Measurements from ENCODE around the gene CACUL1. TPM values are rescaled to one million over a fixed set of nuclear protein-coding genes. Genes with fewer than 3 reads are reported as not detected.

Gene CACUL1
- total and polyA plus RNA-seq, 9 of the 15 experiments (the other 6 are each of a cell fraction or from before 2014, with no cell fraction given), result 4.5 to 17.1 (median 13.5) TPM

DNA sequence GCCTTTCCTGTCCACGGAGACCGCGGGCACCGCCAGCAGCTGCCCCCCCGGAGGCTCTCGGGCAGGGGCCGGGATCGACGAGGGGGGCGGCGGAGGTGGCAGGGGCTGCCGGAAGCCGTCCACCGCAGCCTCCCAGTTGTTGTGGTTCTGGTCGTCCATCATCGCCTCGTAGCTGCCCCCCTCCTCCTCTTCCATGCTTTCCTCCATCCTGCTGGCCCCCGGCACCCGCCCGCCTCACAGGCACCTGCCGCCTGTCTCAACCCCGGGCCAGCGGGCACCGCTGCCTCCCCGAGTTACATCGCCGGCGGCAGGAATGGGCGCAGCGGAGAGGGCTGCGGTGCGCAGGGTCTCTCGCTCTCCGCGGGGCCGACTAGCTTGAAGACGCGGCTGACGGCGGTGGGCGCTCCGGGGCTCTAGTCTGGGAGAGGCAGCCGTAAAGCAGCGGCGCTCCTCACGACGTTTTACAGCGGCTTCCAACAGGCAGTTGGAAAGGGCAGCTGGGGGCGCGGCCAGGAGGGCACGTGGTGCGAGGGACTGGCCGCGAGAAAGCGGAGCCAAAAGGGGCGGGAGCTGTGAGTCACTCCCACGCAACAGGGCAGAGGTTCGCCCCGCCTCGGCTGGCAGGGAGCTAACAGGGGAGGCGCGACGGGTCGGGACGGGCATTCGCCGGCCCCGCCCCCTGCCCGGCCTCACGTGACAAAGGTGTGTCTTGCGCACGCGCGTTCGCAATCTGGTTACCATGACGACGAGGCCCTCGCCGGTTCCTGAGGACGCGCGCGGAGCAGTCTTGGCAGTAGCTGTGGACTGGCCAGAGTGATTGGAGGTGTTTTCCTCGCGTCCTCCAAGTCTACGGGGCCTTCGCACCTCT lies at the start of gene CACUL1 (continued):
- TF ChIP-seq, protein P1, sequence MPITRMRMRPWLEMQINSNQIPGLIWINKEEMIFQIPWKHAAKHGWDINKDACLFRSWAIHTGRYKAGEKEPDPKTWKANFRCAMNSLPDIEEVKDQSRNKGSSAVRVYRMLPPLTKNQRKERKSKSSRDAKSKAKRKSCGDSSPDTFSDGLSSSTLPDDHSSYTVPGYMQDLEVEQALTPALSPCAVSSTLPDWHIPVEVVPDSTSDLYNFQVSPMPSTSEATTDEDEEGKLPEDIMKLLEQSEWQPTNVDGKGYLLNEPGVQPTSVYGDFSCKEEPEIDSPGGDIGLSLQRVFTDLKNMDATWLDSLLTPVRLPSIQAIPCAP (CRISPR knock-in tag; IDR thresholded peaks at IDR 0.05; ENCODE audit: borderline replicate concordance), result no peak
- TF ChIP-seq CHD2 (IDR thresholded peaks at IDR 0.05; ENCODE audit: low read depth, low read length), result 0 out of 2 replicates have a peak, but pooled peaks have one; percentile 25
- TF ChIP-seq GTF2A2 (tag; IDR thresholded peaks at IDR 0.05), result no peak
- peak; percentile 60 for TF ChIP-seq CREM (IDR thresholded peaks at IDR 0.05; ENCODE audit: low read depth)
- TF ChIP-seq PHF8 (IDR thresholded peaks at IDR 0.05; ENCODE audit: borderline replicate concordance, low read length), result peak; percentile 73; the same call in 1 of the 2 replicates
- peak; percentile 72; the same call in 1 of the 2 replicates for TF ChIP-seq KAT7 (CRISPR knock-in tag; IDR thresholded peaks at IDR 0.05; ENCODE audit: borderline replicate concordance)
- TF ChIP-seq, protein P2, sequence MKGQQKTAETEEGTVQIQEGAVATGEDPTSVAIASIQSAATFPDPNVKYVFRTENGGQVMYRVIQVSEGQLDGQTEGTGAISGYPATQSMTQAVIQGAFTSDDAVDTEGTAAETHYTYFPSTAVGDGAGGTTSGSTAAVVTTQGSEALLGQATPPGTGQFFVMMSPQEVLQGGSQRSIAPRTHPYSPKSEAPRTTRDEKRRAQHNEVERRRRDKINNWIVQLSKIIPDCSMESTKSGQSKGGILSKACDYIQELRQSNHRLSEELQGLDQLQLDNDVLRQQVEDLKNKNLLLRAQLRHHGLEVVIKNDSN (CRISPR knock-in tag; IDR thresholded peaks at IDR 0.05), result peak; percentile 100
- TF ChIP-seq HNRNPL (IDR thresholded peaks at IDR 0.05; ENCODE audit: low read depth, low read length), result peak; percentile 92; the same call in 1 of the 2 replicates
- TF ChIP-seq CBFA2T2 (conservative IDR thresholded peaks at IDR 0.05), result peak; percentile 79
- TF ChIP-seq, protein P3, sequence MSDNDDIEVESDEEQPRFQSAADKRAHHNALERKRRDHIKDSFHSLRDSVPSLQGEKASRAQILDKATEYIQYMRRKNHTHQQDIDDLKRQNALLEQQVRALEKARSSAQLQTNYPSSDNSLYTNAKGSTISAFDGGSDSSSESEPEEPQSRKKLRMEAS (CRISPR knock-in tag; IDR thresholded peaks at IDR 0.05), result peak; percentile 92
- peak; percentile 81 for TF ChIP-seq POLR2G (IDR thresholded peaks at IDR 0.05; ENCODE audit: low read depth, low read length)
- peak; percentile 87 for TF ChIP-seq MYC (IDR thresholded peaks at IDR 0.05; ENCODE audit: low read depth, low read length)
- TF ChIP-seq MYC (CRISPR knock-in tag; IDR thresholded peaks at IDR 0.05; ENCODE audit: borderline replicate concordance, low read depth), result no peak
- TF ChIP-seq RCOR1 (IDR thresholded peaks at IDR 0.05; ENCODE audit: borderline replicate concordance in 1 of 2, low read depth in 2 of 2, low read length in 2 of 2), result peak in 1 of 2 experiments; percentile 51; a peak in 1 of 4 replicates
- TF ChIP-seq KLF16 (IDR thresholded peaks at IDR 0.05), result peak; percentile 55; the same call in 1 of the 2 replicates
- peak; percentile 55; the same call in 1 of the 2 replicates for TF ChIP-seq CEBPG (CRISPR knock-in tag; IDR thresholded peaks at IDR 0.05)
- no peak for TF ChIP-seq CEBPG (tag; conservative IDR thresholded peaks at IDR 0.05 in 1 of 2, IDR thresholded peaks at IDR 0.05 in 1 of 2)
- peak; percentile 29 for TF ChIP-seq POLR2B (IDR thresholded peaks at IDR 0.05; ENCODE audit: low read depth, partially characterized antibody)
- TF ChIP-seq MED1 (CRISPR knock-in tag; IDR thresholded peaks at IDR 0.05; ENCODE audit: borderline replicate concordance), result no peak
- 0 out of 2 replicates have a peak, but pooled peaks have one; percentile 53 for TF ChIP-seq SREBF1 (IDR thresholded peaks at IDR 0.05; ENCODE audit: borderline replicate concordance, low read depth, low read length)
- TF ChIP-seq ZSCAN29 (IDR thresholded peaks at IDR 0.05), result no peak
- peak; percentile 69 for TF ChIP-seq CXXC5 (CRISPR knock-in tag; IDR thresholded peaks at IDR 0.05)
- 0 out of 2 replicates have a peak, but pooled peaks have one; percentile 37 for TF ChIP-seq TCF3 (CRISPR knock-in tag; IDR thresholded peaks at IDR 0.05)

All from K562 (cell line).